ENCODE results near the gene GFRAL.
"Not testable (repeated sequence)": the region's sequence is repeated elsewhere in the genome, so short reads cannot be mapped to it uniquely, and the experiment has no call there.

GFRAL gene

DNA sequence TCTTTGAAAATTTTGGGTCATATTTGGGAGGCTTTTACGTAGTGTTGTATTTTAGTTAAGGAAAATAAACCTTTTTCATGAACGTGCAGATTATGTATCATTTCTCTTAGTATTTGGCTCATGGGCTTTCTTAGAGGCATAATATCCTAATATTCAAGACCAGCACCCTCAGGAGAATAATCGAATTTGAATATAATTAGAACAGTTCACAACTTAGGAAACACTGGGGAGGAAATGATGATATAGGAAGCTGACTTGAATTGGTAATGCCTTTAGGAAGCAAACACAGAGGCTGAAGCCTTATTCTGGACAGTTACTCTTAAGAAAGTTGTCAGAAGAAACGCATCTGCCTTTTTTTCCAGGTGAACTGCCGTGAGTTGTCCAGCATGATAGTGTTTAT, at the start of gene GFRAL:
Gene GFRAL (plus strand): TSS at position 301 of the 400 bp plus-strand sequence. CDS start 86 bp downstream, at position 387.
- DNase-seq (ENCODE audit: low read depth, low spot score), result no peak

DNA sequence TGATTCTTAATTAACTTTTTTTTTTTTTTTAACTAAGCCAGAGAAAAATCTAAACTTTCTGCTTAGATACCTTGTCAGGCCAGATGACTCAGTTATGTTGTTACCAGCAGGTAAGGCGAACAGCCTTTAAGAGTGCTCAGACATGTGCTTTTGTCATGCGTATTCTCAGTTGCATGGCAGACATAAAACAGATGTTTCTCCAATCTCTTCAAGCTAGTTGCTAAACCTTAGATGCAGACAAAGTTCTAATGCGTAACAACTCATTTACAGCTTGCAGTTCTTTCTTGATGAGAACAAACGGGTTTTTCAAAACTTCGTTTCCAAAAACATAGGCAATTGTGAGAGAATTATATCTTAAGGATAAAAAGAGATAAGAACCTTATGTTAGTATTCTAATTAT, 49.6 kb upstream of the GFRAL start:
- no peak for DNase-seq (ENCODE audit: low read depth, low spot score)

DNA sequence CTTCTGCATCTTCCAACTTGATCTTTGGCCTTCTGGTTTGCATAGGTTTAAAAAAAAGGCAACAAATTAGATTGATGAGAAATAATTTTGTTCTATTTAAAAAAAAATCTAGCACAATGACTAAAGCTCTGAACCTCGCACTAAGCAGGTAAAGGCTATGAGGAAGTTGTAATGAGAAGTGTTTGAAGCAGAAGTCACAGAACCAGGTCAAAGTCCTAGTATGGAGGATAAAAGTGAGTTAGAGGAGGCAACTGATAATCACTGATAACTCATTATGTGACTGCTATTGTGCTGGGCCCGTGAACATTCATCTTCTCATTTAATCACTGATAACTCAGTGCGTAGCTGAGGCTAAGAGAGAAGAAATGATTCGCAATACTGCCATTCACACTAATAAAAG, 46.1 kb upstream of the GFRAL start:
- DNase-seq (ENCODE audit: low read depth, low spot score), result no peak

GRCh38 chr6:55282115-55282514, 45.2 kb upstream of the GFRAL start:
- DNase-seq (ENCODE audit: low read depth, low spot score), result no peak

DNA sequence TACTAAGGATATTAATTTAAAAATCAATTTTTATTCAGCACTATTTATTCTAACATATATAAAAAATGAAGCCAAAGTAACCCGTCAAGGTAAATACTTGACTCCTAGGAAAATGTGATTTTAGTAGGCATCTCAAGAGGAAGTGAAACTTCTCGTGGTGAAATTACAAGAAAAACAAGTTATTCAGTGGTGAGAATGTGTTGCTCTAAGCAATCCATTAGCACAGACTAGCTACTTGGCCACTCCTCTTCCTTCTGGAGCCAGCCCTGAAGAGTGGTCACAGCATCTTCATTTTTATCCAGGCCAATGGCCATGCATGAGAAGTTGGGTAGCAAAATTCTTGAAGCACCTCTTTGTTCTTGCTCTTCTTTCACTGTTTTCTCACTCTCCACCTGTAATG, 40.4 kb upstream of the GFRAL start:
- no peak for DNase-seq (ENCODE audit: low read depth, low spot score)

DNA sequence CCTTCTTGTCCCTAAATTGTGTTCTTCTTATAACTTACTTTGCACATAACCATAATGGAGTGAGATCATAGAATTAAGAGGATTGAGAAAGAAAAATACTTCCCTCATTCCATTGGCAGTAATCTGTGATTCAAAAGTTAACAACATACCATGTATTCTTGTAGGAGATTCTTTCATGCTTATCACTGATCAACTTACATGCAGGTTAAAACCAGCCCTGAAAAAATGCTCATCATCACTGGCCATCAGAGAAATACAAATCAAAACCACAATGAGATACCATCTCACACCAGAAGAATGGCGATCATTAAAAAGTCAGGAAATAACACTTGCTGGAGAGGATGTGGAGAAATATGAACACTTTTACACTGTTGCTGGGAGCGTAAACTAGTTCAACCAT, 36.5 kb upstream of the GFRAL start:
- no peak for DNase-seq (ENCODE audit: low read depth, low spot score)

DNA sequence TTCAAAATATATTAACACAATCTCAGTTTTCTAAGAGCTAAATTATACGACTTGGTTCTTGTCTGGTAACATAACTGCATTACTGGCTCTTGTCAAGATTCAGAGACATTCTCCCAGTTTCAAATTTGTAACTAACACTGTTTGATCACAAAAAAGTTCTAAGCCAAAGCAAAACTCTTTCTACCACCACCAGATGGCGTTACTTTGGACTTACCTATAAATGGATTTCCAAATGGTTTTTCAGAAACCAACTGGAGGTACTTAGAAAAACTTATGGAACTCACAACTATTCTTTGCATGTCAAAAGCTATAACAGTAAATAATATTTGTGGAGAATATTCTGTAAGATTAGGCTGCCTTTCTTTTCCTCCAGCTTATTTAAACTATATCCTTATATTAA, 34.2 kb upstream of the GFRAL start:
- no peak for DNase-seq (ENCODE audit: low read depth, low spot score)

- not testable (repeated sequence) for DNase-seq (ENCODE audit: low read depth, low spot score)
These were observed 30.1 kb upstream of the GFRAL start for GRCh38 chr6:55297214-55297613.

DNA sequence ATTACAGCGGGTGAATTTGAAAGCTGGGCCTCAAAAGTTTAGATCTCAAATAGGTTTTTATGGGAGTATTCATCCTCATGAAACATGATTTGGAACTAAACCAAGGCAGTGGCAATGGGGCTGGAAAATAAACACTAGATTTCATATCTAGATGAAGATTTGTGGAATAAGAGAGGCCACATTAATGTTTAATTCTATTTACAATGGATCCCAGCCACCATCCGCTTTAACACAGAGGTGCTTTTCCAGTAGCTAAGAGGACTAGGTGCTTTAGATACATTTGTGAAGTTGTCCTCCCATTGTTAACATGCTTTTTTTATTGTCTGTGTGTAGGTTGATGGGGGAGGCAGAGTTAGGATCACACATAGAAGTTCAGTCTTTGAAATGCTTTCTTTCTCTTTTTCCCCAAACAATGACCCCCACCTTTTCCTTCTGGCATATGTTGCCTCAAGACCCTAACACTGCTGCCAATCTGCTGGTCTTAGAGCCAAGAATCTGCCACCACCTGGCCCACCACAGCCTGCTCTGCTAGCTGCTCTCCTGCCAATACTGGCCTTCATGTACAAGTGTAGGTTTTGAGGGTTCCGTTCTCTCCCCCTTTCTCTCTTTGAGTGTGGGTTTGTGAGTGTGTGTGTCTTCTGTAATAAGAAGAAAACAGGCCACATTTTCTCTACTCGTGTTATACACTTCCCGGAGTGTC, 27.8 kb upstream of the GFRAL start:
- no peak for DNase-seq (ENCODE audit: low read depth, low spot score)

- no peak for DNase-seq (ENCODE audit: low read depth, low spot score)
These were observed 22.5 kb upstream of the GFRAL start for GRCh38 chr6:55304747-55305146.

- no peak for DNase-seq (ENCODE audit: low read depth, low spot score)
These were observed 7.1 kb upstream of the GFRAL start for GRCh38 chr6:55319961-55320695.

DNA sequence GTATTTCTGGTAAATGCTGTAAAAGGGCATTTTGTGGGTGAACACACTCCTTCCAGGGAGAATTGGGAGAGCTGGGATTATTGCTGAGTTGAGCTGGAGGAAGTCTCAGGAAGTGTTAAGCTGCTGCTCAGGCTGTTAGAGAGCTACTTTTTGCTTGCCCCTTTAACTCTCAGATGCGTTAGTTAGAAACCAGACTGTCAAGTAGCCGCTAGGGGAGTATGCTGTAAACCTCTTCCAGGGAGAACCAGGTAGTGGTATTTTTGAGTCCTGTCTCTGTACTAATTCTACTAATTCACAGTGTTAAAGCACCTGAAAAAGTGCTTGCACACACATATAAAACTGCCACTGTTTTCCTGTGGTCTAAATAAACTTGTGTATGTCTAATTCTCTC, 6.6 kb upstream of the GFRAL start:
- no peak for DNase-seq (ENCODE audit: low read depth, low spot score)

DNA sequence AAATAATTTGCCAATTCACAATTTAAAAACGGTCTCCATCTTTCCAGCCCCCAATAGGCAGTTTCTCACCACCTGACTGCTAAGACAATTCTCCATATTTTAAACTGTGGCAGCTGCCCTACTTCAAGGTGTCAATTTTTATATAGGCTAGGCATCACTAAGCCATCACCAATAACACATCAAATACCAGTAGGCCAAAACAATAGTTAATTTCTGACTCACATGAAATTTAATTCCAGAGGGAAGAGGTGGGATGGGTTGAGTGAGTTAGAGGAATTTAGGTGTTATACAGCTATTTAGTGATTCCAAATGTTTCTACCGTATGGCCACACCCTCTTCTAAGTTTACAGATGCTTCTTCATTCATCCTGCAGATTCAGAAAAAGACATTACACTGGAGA, 49.9 kb downstream of the GFRAL start:
- DNase-seq (ENCODE audit: low read depth, low spot score), result no peak

GRCh38 chr6:55379471-55379870, 52.2 kb downstream of the GFRAL start:
- no peak for DNase-seq (ENCODE audit: low read depth, low spot score)

- DNase-seq (ENCODE audit: low read depth, low spot score), result no peak
These were observed 52.6 kb downstream of the GFRAL start for GRCh38 chr6:55379895-55380294.

DNA sequence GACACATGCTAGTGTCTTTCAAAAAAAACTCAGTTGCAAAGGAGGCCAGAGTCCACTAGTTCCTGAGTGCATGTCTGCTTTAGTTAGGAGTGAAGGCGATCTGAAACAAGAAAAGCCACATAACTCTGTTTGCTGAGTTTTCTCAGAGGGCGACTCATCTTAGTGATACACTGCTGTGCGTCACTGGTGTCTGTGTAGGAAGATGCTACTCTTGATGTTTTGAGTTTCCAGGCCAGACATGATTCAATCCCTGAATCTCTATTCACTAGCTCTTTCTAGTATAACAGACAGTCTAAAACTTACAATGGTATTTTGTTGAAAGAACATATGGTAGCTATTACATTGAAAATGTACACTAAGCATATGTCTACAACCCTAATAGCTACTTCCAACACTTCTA, 60.9 kb downstream of the GFRAL start:
- DNase-seq (ENCODE audit: low read depth, low spot score), result no peak

DNA sequence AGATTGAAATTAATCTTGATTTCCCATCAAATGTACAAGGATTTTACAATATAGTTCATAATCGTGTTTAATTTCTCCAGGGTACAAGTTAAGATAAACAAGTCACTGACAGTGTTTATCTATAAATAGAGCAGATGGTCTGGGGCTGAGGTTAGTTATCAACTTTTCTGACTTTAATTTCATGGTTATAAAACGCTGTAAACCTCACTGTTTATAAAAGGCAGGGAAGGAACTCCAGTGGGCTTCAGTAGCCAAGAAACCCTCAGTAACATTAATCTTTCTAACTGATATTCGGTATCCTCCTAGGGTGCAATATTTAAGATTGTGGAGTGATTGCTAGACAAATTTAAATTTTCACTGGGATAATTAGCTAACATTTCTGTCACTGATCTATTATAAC, 68.6 kb downstream of the GFRAL start:
- no peak for DNase-seq (ENCODE audit: low read depth, low spot score)

GRCh38 chr6:55397986-55398385, 70.7 kb downstream of the GFRAL start:
- no peak for DNase-seq (ENCODE audit: low read depth, low spot score)

DNA sequence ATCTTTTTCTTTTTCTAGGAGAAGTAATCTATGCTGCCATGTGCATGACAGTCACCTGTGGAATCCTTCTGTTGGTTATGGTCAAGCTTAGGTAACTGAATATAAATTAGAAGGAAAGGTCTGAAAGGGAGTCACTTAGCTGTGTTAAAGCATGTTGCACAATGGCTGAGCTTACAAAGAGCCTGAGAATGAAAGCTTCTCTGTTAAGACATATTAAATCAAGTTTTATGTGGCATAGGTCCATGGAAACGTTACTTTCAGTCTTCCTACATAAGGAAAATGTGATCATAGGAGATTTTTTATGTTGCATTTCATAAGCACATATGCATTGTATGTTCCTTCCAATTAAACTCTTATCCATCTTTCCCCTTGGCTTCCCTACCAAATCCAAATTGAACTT, 72.1 kb downstream of the GFRAL start:
- no peak for DNase-seq (ENCODE audit: low read depth, low spot score)

GRCh38 chr6:55405474-55406235, 78.4 kb downstream of the GFRAL start:
- DNase-seq (ENCODE audit: low read depth, low spot score), result no peak

GRCh38 chr6:55410674-55411073, 83.4 kb downstream of the GFRAL start:
- no peak for DNase-seq (ENCODE audit: low read depth, low spot score)

GRCh38 chr6:55423933-55424332, 96.7 kb downstream of the GFRAL start:
- DNase-seq (ENCODE audit: low read depth, low spot score), result no peak

Data from brain pericyte (primary cell).